GM19438 (cell line): ENCODE results near the gene CGNL1.

Experiments
- ATAC-seq: cut with Tn5 transposase; IDR thresholded peaks from one replicate; pipeline ENCODE4 v1.9.1; 2021; ENCODE audit warnings: low read depth; ENCODE audit not compliant: unreplicated experiment

Gene CGNL1

DNA sequence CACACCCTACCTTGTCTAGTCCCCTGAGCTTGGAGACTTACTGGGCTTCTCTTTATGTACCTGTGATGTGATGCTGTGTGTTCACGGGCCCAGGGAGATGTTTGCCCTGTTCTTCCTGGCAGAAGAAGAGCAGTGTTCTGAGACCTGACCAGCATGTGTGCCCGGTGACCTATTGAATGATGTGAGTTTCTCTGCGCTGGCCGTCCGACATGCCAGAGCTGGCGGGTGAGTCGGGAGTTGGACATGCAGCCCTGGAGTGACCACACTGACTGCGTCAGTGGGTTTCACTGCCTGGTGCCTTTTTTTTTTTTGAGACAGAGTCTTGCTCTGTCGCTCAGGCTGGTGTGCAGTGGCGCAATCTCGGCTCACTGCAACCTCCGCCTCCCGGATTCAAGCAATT lies 42.3 kb downstream of the CGNL1 start:
- ATAC-seq = no peak

DNA sequence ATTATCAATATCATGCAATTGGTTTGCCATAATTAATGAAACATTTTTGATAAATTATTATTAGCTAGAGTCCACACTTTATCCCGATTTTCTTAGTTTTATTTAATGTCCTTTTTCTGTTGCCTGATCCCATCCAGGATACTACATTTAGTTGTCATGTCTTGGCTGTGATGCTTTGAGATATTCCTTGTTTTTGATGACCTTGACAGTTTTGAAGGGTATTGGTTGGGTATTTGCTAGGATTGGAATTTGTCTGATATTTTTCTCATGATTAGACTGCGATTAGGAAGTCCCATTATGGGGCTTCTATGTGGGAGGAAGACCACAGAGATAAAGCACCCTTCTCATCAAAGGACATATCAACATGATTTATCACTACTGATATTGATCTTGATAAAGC lies 43.0 kb downstream of the CGNL1 start:
- no peak for ATAC-seq

DNA sequence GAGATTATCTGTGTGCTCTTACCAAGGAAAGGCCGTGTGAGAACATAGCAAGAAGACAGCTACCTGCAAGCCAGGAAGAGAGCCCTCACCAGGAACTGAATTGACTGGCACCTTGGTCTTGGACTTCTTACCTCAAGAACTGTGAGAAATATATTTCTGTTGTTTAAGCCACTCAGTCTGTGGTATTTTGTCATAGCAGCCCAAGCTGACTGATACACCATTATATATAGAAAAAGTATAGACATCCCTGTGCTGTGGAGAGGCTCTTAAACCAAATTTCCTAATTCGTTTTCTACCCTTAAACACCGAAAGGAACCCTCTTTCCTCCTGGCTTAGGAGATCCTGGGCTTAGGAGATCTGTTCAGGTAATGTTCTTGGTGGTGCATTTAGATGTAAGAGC lies 44.8 kb downstream of the CGNL1 start:
- no peak for ATAC-seq

DNA sequence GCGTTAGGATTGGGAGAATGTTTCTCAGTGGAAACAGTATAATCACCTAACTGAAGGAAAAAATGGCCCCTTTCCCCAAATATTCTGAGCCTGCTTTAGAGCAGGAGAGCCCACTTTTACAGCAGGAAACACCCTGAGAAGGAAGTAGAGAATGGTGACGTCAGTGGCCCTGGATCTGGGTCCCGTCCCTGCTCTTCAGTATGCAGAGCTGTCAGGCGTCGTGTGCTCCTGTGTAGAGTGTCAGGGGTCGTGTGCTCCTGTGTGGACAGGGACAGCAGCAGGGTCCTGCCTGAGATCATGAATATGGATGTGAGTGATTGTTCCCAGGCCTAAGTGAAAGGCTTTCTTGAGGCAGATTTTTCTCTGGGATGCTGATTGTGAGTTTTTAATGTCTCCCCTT lies 45.2 kb downstream of the CGNL1 start:
- no peak for ATAC-seq

DNA sequence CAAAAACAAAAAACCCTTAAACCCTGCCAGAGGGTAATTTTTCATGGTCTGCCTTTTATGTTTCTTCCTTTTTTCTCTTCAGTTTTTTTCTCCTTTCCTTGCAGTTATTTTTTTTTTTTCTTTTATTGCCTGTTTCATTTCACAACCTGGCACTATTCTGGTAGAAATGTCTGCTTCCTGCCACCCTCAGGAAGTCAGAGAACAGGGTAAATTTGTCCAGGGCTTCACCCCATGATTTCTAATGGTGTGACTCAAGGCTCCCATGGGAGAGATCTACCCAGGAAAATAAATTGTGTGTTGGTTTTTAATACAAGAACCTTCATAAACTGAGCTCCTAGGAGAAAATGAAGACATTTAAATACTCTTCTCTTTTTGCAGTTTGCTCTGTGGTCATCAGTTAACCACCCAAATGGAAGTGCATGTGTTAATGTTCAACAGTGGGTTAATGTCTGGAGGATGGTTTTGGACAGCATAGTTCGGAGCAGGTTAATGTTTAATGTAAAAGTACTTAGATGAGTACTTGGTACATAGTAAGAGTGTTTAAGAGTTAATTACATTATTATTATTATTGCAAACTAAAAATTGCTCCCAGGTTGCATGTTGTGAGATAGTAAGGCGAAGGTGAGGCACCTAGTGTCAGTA lies 45.9 kb downstream of the CGNL1 start:
- peak; percentile 94 for ATAC-seq

DNA sequence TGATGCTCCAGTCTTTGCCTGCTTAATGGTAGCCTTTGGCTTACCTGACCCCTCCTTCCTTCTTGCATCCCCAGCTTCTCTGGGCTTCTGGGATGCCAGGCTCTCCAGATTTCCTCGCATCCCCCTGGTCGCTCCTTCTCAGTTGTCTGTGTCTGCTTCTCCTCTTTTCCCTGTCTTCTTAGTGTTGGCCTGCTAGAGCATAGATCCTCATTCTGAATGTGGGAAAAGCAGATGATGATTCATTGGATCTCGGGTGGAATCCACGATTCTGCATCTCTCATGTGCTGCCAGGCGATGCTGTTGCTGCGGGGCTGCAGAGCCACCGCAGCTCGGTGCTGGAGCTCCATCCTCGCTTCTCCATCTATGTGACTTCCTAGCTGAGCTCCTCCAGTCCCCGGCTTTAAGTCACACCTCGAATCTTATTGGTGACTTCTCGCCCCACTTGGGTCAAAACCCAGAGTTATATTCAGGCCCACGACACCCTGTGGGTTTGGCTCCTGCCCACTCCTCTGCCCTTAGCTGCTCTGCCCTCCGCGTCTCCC lies 47.4 kb downstream of the CGNL1 start:
- no peak for ATAC-seq

DNA sequence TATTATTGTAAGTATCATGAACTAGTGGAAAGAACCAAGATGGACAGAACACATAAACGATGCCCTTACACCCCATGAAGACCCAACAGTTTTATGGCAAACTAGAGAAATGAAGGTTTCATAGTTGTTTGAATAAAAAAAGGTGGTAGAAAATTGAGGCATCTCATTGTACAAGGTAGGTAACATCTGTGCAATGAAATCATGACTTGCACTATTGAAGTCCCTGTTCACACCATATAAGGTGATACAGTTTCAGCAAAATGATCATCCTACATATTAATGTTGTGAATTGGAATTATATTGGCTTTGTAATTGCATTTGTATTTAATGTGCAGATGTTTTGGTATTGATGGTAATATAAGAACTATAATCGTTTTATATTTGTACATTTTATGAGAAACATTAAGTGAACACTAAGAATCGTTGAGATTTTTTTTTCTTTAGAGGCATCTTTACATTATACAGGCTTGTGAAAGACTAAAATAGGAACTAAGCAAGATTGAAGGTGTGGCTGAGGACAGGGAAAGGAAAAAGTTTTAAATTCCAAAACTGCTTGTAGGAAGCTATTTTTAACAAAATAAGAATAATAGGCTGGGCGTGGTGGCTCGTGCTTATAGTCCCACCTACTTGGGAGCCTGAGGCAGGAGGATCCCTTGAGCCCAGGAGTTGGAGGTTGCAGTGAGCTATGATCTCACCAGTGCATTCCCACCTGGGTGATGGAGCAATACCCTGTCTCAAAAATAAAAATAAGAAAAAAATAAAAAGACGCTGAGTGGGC lies 48.5 kb downstream of the CGNL1 start:
- ATAC-seq = no peak

DNA sequence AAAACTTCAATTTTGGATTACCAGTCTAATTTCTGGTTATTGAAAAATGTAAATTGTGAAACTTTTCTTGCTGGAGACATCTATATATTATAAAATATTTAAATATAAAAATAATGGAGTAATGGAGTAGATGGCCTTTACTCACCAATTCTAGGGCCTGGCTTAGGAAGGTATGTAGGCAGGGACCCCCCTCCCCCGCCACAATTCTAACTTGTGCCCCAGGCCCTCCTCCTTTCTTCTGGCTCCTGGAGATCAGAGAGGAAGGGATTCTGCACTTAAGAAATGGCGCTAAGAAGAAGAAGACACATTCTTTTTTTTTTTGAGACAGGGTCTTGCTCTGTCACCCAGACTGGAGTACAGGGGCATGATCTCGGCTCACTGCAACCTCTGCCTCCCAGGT lies 49.5 kb downstream of the CGNL1 start:
- no peak for ATAC-seq

DNA sequence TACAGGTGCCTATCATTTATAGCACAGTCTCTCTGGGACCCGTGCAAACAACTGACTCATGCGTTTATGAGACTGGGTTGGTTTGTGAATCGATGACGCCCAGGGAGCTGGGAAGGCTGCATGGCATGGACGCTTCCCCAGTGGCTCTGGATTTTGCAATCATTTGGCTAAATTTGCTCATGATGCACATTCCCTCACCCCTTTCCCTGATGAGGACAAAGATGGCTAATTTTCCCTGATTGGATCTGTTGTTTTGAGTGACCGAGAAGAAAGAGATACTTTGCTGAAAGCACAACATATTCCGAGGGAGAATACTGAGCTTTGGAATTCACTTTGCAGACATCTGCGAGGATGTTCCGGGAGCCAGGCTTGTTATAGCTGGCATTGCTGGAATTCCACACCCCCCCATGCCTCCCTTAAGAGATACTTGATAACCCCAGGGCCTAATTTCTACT lies 51.1 kb downstream of the CGNL1 start:
- no peak for ATAC-seq

DNA sequence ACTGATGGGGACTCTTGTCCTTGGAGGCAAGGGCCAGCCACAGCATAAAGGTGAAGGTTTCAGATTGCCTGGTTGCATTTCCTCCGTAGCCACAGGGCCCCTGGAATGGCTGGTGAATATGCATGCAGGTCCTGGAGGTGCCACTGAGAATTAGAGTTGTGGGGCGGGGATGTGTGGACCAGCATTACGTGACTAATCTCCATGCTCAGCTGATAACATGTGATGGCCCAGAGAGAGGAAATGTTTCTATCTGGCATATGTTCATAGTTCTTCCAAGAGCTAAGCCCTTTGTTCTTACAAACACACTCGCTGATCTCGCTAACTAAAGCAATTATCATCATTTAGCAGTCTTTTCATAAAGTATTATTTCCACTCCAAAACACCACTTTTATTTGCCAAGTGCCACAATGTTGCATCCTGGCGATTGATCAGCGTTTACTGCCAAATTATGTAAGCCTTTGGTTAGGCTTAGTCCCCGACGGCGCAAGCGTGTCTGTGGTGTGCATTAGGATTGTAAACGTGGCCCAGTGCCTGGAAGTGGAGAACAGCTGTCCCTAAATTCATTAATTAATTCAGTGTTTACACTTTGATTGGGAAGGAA lies 55.9 kb downstream of the CGNL1 start:
- ATAC-seq = no peak

DNA sequence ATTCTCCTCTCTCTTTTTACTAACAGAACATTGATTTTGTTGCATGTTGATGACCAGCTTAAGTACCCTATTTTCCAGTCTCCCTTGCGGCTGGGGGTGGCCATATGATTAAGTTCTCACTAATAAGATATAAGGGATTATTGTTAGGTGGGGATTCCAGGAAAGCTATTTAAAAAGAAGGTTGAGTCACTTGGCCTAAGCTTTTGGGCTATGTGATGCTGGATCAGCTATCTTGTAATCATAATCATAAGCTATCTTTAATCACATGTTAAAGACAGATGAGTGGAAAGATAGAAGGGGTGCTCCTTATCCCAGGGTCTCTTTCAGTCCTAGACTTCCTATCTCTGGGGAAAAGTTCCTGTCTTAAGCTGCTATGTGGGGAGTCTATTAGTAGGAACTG lies 59.9 kb downstream of the CGNL1 start:
- ATAC-seq = no peak

DNA sequence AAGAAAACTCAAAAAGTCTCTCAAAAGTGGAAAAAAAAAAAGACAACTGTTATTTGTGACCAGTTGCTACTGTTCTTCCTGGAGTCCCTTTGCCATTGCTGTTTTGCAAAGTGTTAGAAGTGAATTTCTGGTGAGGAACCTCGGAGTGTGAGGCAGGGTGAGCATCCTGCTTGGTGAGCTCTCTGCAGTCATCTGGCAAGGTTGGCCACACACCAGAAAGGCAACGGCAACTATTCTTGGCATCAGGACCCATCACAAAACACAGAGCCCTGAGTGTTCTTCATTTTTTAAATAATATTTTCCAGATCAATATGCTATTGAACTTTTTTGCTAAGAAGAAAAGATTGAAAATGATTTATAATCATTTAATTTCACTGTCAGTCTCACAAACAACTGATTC lies 60.7 kb downstream of the CGNL1 start:
- ATAC-seq = no peak

DNA sequence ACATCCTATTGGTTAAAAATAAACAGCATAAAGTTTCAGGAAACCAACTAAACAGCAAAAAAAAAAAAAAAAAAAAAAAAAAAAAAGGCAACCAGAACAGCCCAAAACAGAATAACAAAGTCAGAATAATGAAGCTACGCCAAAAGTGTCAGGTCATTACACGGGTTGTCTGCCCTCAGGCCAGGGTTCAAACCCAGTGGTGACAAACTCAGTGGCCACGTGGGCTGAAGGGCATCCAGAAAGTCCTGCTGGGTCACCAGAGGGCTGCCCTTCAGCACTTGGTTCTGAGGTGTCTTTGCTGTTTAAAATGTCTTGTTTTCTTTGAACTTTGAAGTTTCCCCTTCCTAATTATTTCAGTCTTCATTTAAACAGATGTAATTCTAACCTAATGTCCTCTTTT lies 61.3 kb downstream of the CGNL1 start:
- no peak for ATAC-seq

DNA sequence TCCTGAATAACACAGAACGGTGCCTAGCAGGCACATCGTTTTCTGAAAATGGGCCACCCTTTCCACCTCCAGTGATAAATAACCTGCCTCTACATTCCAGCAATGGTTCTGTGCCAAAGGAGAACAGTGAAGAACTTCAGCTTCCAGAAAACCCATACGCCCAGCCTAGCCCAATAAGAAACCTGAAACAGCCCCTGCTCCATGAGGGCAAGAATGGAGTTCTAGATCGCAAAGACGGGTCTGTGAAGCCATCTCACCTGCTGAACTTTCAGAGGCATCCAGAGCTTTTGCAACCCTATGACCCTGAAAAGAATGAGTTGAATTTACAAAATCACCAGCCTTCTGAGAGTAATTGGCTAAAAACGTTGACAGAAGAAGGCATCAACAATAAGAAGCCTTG lies 61.9 kb downstream of the CGNL1 start:
- ATAC-seq = no peak

DNA sequence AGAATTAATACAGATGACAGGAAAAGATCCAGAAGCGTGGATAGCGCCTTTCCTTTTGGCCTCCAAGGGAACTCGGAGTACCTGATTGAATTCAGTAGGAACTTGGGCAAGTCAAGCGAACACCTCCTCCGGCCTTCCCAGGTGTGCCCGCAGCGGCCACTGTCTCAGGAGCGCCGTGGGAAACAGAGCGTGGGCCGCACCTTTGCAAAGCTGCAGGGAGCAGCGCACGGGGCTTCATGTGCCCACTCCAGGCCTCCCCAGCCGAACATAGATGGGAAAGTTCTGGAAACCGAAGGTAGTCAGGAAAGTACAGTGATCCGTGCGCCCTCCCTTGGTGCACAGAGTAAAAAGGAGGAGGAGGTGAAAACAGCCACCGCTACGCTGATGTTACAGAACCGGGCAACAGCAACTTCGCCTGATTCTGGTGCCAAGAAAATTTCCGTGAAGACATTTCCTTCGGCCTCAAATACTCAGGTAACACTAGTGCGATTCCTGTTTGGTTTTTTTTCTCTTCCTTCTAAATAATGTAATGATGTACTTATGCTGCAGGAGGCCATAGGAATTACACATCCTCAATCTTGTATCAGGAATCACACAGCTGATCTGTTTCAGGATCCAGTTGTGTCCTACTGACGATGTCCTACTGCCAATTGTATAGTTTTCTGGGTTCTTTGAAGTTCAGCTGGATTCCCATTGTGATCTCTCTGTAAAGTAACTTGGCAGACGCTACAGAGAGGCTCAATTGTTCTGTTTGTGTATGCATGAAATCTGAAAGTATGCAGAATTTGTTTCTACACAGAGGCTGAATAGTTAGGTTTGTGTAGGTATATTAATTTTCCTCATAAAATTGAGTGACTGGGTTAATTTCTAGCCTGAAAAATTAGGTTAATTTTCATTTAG lies 63.1 kb downstream of the CGNL1 start:
- ATAC-seq = no peak

DNA sequence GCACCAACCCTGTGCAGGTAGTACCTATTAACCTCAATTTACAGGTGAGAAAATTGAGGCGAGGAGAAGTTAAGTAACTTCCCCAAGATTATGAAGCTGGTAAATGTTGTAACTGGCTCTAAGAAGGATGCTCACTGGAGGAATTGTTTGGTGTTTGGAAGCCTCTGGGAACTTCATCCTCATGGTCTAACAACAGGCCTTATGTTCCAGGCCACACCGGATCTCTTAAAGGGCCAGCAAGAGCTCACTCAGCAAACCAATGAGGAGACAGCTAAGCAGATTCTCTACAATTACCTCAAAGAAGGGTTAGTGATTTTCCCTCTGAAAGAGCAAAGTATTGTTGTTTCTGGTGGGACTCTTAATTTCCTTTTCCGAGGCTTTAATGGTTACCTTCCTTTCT lies 63.9 kb downstream of the CGNL1 start:
- no peak for ATAC-seq

DNA sequence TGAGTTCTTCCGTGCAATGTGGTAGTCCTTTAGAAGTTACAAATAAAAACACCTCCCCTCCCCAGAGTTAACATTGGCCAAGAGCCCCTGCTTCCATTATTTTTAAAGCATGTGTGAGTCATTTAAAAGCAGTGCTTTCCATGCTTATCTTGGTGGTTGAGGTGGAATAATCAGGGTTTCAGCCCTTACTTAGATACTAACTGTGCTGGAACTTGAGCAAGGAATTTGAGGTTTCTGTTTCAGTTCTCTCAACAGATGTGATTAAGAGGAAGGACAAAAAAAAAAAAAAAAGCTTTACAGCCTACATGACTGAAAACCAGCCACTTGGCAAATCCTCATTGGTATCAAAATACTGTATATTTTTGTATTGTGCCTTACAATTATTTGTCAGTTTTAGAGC lies 64.5 kb downstream of the CGNL1 start:
- ATAC-seq = no peak

DNA sequence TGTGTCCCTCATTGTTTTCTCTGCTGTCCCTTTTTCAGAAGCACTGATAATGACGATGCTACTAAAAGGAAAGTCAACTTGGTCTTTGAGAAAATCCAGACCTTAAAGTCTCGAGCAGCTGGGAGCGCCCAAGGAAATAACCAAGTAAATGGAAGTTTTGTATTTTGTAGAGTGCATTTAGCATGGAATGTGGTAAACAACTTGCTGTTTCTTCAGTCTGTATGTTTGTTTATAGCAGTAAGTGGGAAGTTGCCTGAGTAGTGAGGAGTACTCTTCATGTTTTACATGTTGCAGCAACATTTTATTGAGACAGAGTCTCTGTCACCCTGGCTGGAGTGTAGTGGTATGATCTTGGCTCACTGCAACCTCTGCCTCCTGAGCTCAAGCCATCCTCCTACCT lies 66.0 kb downstream of the CGNL1 start:
- ATAC-seq = no peak

DNA sequence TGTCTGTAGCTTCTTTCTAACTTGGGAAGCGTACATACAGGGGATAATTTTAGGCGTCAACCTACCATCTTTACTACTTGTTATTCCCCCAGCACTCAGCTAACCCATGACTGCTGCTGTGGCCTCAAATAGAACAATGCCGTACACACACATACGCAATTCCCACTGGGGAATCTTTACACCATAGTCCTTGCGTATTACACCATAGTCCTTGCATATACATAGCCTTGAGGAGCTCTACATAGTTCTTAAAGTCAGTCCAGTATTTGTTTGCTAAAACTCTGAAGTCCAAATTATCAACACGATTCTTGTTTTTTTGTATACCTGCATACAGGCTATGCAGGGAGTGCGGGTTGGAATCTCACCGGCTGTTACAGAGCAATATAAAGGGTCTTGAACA lies 67.2 kb downstream of the CGNL1 start:
- no peak for ATAC-seq

DNA sequence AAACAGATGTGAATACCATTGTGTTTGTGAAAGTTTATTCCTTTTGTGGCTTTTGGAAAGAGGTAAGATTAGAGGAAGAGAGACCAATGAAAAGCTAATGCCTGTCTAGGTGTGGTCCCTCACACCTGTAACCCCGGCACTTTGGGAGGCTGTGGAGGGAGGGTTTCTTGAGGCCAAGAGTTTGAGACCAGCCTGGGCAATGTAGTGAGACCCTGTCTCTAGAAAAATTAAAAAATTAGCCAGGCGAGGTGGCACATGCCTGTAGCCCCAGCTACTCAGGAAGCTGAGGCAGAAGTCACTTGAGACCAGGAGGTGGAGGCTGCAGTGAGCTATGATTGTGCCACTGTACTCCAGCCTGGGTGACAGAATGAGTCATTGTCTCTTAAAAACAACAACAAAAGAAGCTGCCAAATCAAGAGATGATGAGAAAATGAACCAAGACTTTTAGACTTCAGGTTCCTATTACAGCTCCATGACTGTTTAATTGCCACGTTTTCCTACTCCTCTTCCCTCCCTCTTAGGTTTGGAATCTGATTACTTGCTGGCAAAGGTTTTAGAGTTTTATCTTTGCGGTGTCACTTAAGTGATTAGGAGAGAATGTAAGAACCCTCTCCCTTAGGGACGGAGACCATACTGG lies 68.7 kb downstream of the CGNL1 start:
- no peak for ATAC-seq
